HuH-7 (cell line): ENCODE results near the gene ALOX5.
A peak's percentile ranks its signal among the peaks of the same experiment; 100 is the strongest.
"Not testable (repeated sequence)": the region's sequence is repeated elsewhere in the genome, so short reads cannot be mapped to it uniquely, and the experiment has no call there.

Experiments
- DNase-seq: peaks from one replicate; pipeline ENCODE4 v3.0.0; 2011; ENCODE audit warnings: low spot score

The ALOX5 gene

DNA sequence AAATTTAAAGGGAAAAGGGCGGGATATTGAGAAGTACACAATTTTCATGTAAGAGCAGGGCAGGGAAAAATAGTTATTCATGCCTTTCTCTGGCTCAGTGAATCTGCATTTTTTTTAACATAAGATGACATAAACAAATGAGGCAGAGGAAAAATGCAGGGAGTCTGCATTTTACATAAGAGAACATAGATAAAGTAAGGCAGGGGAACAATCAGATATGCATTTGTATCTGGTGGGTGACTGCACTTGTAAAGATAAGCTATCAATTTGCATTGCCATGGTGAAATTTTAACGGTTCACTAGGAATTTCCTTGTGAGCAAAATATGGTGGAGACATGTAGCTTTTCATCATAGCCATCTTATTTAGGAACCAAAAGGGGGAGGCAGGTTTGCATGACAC, 33.5 kb downstream of the ALOX5 start:
- no peak for DNase-seq

DNA sequence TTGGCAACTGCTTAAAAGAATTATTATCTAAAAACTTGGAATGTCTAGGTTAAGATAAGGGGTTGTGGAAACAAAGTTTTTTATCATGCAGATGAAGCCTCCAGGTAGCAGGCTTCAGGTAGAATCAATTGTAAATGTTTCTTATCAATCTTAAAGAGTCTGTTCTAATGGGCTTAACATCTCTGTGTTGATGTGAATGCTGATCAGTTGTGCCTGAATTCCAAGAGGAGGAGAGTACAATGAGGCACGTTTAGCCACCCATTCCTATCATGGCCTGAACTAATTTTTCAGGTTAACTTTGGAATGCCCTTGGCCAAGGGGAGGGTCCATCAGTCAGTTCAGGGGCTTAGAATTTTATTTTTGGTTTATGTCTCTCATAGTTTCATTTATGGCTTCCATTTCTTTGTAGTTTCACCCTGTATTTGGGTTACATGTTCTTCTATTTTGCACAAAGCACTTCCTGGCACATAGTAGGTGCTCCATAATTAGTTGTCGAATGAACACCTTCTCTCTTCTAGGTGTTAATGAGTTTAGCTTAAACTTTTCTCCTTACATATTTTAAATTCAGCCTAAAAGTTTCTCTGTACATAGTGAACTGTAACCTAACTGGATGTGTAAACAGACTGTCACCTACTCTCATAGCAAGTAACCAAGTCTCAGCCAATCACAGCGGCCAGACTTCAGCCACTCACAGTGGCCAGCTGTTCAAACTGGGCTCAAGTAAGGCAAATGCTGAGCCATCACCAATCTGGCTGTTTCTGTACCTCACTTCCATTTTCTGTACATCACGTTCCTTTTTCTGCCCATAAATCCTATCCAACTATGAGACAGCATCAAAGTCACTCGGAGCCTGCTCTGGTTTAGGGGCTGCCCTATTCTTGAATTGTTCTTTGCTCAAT, 34.7 kb downstream of the ALOX5 start:
- no peak for DNase-seq

GRCh38 chr10:45409347-45409746, 35.3 kb downstream of the ALOX5 start:
- not testable (repeated sequence) for DNase-seq

GRCh38 chr10:45409782-45410181, 35.8 kb downstream of the ALOX5 start:
- DNase-seq: no peak

DNA sequence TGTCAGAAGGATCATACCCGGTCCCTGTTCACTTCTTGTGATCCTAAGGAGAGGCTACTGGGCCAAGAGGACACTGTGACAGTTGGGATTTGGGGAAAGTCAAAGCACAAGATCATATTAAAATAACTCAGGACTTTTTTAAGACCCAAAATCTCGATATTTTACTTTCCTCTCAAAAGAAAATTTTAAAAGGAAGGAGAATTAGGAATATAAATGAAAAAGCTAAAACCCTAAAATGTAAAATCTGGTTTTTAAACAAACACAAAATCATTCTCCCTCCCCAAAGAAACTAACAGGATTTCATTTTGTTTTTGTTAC, 36.4 kb downstream of the ALOX5 start:
- DNase-seq: no peak

DNA sequence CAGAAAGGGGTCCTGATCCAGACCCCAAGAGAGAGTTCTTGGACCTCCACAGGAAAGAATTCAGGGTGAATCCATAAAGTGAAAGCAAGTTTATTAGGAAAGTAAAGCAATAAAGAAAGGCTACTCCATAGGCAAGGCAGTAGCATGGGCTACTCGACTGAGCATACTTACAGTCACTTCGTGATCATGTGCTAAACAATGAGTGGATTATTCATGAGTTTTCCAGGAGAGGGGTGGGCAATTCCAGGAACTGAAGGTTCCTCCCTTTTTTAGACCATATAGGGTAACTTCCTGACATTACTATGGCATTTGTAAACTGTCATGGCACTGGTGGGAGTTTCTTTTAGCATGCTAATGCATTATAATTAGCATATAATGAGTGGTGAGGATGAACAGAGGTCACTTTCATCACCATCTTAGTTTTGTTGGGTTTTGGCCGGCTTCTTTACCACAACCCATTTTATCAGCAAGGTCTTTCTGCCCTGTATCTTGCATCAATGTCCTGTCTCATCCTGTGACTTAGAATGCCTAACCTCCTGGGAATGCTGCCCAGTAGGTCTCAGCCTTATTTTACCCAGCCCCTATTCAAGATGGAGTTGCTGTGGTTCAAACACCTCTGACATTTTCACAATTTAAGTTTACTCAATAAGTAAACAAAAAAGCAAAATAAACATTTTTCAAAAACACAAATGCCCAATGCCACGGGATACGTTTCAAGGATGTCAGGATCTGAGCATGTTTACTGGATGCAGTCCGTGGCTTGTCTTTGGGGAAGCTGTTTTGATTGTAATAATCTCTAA, 37.0 kb downstream of the ALOX5 start:
- no peak for DNase-seq

GRCh38 chr10:45411607-45411940, 37.6 kb downstream of the ALOX5 start:
- no peak for DNase-seq

DNA sequence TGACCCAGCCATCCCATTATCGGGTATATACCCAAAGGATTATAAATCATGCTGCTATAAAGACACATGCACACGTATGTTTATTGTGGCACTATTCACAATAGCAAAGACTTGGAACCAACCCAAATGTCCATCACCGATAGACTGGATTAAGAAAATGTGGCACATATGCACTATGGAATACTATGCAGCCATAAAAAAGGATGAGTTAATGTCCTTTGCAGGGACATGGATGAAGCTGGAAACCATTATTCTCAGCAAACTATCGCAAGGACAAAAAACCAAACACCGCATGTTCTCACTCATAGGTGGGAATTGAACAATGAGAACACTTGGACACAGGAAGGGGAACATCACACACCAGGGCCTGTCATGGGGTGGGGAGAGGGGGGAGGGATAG, 41.0 kb downstream of the ALOX5 start:
- DNase-seq: not testable (repeated sequence)

- DNase-seq: no peak
Measured at GRCh38 chr10:45416603-45417002, 42.6 kb downstream of the ALOX5 start.

GRCh38 chr10:45417746-45418145, 43.7 kb downstream of the ALOX5 start:
- DNase-seq: no peak

DNA sequence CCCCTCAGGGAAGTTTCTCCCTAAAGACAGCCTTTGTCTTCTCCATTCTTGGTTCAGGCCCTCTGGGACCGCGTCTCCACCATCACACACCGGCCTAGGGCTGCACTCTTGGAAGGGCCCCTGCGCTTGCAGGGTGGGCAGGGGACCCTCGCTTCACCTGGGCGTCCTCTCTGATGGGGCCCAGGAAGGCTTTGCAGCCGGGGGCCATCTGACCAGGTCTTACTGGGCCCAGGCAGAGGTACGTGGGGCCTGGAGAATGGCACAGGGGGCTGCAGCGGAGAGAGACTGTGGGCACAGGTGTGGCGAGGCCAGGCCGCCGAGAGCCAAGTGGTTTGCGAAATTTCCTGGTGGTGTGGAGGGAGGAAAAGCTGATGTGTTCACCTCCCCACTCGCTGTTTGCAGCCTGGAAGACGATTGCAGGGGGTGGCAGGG, 44.4 kb downstream of the ALOX5 start:
- DNase-seq: no peak

- peak; percentile 41 for DNase-seq
Measured at GRCh38 chr10:45418849-45419675, 45.0 kb downstream of the ALOX5 start.

DNA sequence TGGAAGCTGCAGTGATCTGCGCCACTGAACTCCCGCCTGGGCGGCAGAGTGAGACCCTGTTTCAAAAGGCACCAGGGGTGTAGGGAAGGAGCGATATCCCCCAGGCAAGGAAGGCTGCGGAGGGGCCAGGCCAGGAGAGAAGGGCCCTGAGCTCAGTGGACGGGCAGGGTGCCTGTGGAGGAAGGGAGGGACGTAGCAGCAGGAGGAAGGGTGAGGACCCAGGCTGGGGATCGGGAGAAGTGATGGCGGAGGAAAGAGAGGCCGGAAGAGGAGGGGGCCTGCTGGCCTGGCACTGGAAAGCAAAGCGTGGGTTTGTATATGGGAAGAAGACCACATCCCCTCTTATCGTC, 45.6 kb downstream of the ALOX5 start:
- DNase-seq: no peak

GRCh38 chr10:45420453-45421192, 46.6 kb downstream of the ALOX5 start:
- DNase-seq: no peak

- DNase-seq: no peak
Measured at GRCh38 chr10:45421221-45422097, 47.4 kb downstream of the ALOX5 start.

DNA sequence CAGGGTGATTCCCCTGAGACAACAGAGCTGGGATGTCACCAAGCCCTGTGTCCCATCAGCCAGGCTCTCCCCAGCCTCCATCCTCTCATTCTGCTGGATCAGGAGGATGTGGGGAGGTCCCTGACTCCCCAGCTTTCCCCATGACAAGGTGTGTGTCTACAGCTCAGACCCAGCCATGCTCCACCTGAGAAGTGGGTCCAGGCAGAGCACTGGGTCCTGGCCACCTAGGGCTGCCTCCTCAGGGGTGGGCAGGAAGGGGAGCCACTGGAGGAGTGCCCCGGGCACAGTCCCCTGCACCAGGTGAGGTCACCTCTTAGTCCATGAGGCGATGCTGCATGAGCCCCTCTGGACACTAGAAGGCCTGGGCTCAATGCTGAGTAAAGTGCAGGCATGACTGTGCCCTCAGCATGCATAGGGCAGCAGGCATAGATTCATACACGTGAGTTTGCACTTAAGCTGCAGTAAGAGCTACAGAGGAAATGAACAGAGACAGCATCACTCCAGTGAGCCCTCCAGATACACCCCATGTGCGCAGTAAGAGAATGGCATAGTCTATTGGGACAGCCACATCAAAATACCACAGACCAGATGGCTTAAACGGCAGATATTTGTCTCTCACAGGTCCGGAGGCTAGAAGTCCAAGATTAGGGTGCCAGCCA, 48.3 kb downstream of the ALOX5 start:
- DNase-seq: no peak

- DNase-seq: no peak
Measured at GRCh38 chr10:45422866-45423659, 49.0 kb downstream of the ALOX5 start.

- DNase-seq: no peak
Measured at GRCh38 chr10:45423976-45424499, 50.0 kb downstream of the ALOX5 start.

GRCh38 chr10:45424668-45425404, 50.8 kb downstream of the ALOX5 start:
- no peak for DNase-seq
